B cell (primary cell): ENCODE data around the gene CACNG1. TPM values are rescaled to one million over a fixed set of nuclear protein-coding genes. Genes with fewer than 3 reads are reported as not detected.

Experiments
- ATAC-seq: fragments of 200-7000 bp; cut with Tn5 transposase; one replicate; pipeline ENCODE4 v1.10.0; 2021; ENCODE audit warnings: low read depth, mild to moderate bottlenecking, moderate number of reproducible peaks, moderate library complexity
- CTCF ChIA-PET: fragments of 350-600 bp; sonication (Branson Sonifier 250); formaldehyde crosslinking; loops from one replicate; lab custom pipeline; 2021; ENCODE audit warnings: antibody characterized with exemption, inconsistent platforms; lab: Charles Lee
- POLR2A ChIA-PET: fragments of 350-600 bp; sonication (Branson Sonifier 250); formaldehyde crosslinking; loops from one replicate; lab custom pipeline; 2021; ENCODE audit warnings: antibody characterized with exemption; lab: Charles Lee
- DNase-seq: peaks from one replicate; pipeline ENCODE4 v3.0.0; 2013
- H2AFZ ChIP-seq: 2 replicates; pipeline ENCODE4 v1.6.1; 2012; ENCODE audit warnings: mild to moderate bottlenecking, low read depth, low read length; ENCODE audit not compliant: insufficient read depth, poor library complexity, severe bottlenecking
- H3K27ac ChIP-seq, 2 donors: 1 replicate in 1 of 2; 2 replicates in 1 of 2; pipeline ENCODE4 v1.5.1; 2012 to 2013; ENCODE audit warnings: low read length in 2 of 2, mild to moderate bottlenecking in 2 of 2, moderate library complexity in 1 of 2
- H3K27me3 ChIP-seq, 4 experiments: fragments of 200-600 bp in 1 of 4; sonication (generic) in 1 of 4; replicated peaks in 1 of 4; 1 replicate in 2 of 4; 2 replicates in 2 of 4; pipeline versions ENCODE4 v1.6.1 to v1.7.0; 2013 to 2016; ENCODE audit warnings: low read length in 3 of 4, mild to moderate bottlenecking in 2 of 4, mixed read lengths in 1 of 4, moderate library complexity in 1 of 4; ENCODE audit not compliant: insufficient read depth in 4 of 4, control insufficient read depth in 3 of 4; ENCODE audit errors: control extremely low read depth in 1 of 4
- H3K36me3 ChIP-seq, 2 experiments: replicated peaks in 1 of 2; 1 replicate in 1 of 2; 2 replicates in 1 of 2; pipeline versions ENCODE4 v1.6.1 to v1.7.1; 2013; ENCODE audit warnings: low read length in 1 of 2; ENCODE audit not compliant: insufficient read depth in 2 of 2, control insufficient read depth in 1 of 2; ENCODE audit errors: control extremely low read depth in 1 of 2, extremely low read depth in 1 of 2
- H3K4me1 ChIP-seq, 2 donors: fragments of 200-600 bp in 1 of 2; sonication (generic) in 1 of 2; 1 replicate in 1 of 2; 2 replicates in 1 of 2; pipeline versions ENCODE4 v1.5.1 to v1.6.1; 2013 to 2017; ENCODE audit warnings: low read length in 2 of 2; ENCODE audit not compliant: control insufficient read depth in 2 of 2, insufficient read depth in 2 of 2
- H3K4me2 ChIP-seq: replicated peaks from 2 replicates; pipeline ENCODE3; 2012; ENCODE audit warnings: mild to moderate bottlenecking, low read depth, low read length; ENCODE audit not compliant: poor library complexity, severe bottlenecking
- H3K4me3 ChIP-seq, 5 experiments: fragments of 200-600 bp in 1 of 5; sonication (generic) in 1 of 5; 1 replicate in 3 of 5; 2 replicates in 2 of 5; pipeline versions ENCODE4 v1.5.1 to v1.7.0; 2011 to 2016; ENCODE audit warnings: low read length in 4 of 5, mild to moderate bottlenecking in 4 of 5, low read depth in 2 of 5, control low read depth in 1 of 5, moderate library complexity in 1 of 5; ENCODE audit not compliant: insufficient read depth in 1 of 5; ENCODE audit errors: control extremely low read depth in 1 of 5, extremely low read depth in 1 of 5
- H3K79me2 ChIP-seq: fragments of 200-600 bp; sonication (generic); one replicate; pipeline ENCODE4 v1.6.0; 2016; ENCODE audit warnings: low read length; ENCODE audit not compliant: control insufficient read depth, insufficient read depth
- H3K9ac ChIP-seq: fragments of 200-600 bp; sonication (generic); 2 replicates; pipeline ENCODE4 v1.6.1; 2017; ENCODE audit warnings: mild to moderate bottlenecking, low read length, moderate library complexity
- H3K9me3 ChIP-seq, 3 donors: one replicate each; pipeline versions ENCODE4 v1.6.1 to v1.7.1; 2013; ENCODE audit warnings: low read length in 2 of 3; ENCODE audit not compliant: control insufficient read depth in 2 of 3, insufficient read depth in 1 of 3; ENCODE audit errors: control extremely low read depth in 1 of 3
- H4K20me1 ChIP-seq: 2 replicates; pipeline ENCODE4 v1.6.0; 2012; ENCODE audit warnings: mild to moderate bottlenecking, low read length; ENCODE audit not compliant: insufficient read depth, control insufficient read depth, poor library complexity, severe bottlenecking
- H3K27ac Mint-ChIP-seq: one replicate; pipeline ENCODE4 v1.8.0; 2021; ENCODE audit warnings: mixed read lengths
- H3K27me3 Mint-ChIP-seq: one replicate; pipeline ENCODE4 v1.8.0; 2021; ENCODE audit warnings: mixed read lengths
- H3K4me1 Mint-ChIP-seq: one replicate; pipeline ENCODE4 v1.8.0; 2021; ENCODE audit warnings: mixed read lengths
- H3K4me3 Mint-ChIP-seq: one replicate; pipeline ENCODE4 v1.8.0; 2021; ENCODE audit warnings: mixed read lengths
- H3K9me3 Mint-ChIP-seq: one replicate; pipeline ENCODE4 v1.8.0; 2022; ENCODE audit warnings: mixed read lengths; ENCODE audit not compliant: insufficient read depth
- CTCF ChIP-seq: fragments of 200-600 bp; IDR thresholded peaks from one replicate; pipeline ENCODE4 v1.8.0; 2022; ENCODE audit warnings: antibody characterized with exemption, mild to moderate bottlenecking
- EZH2 ChIP-seq: IDR thresholded peaks from 2 replicates; pipeline ENCODE4 v1.6.1; 2012; ENCODE audit warnings: borderline replicate concordance, low read depth, mild to moderate bottlenecking, moderate library complexity, low read length; ENCODE audit not compliant: insufficient read depth, poor library complexity, severe bottlenecking
- WGBS: methylation state at CpG from one replicate; pipeline ENCODE4 v1.1.5; 2013; ENCODE audit warnings: missing lambda C conversion rate; ENCODE audit not compliant: insufficient coverage; 5-methylcytosine and 5-hydroxymethylcytosine counted together
- intact Hi-C: fragments of 100-400 bp; cut with micrococcal nuclease; formaldehyde crosslinking; loops from one replicate; pipeline ENCODE4 v1.10.0; 2022
- polyA plus RNA-seq: library from polyadenylated mRNA; depleted of rRNA; stranded (reverse); fragments of >200 nt; gene quantifications from 2 replicates; pipeline ENCODE4 v1.2.3, GENCODE V29; 2012
- total RNA-seq, 2 donors: library from RNA; stranded (reverse); fragments of 120-200 nt in 1 of 2; gene quantifications; 1 replicate in 1 of 2; 2 replicates in 1 of 2; pipeline versions ENCODE4 v1.2.3 to v1.2.4, GENCODE V29; 2013 to 2022

CACNG1 gene
- total and polyA plus RNA-seq, 2 donors (not counting 1 experiment from before 2014, with no cell fraction given): not detected

GRCh38 chr17:66995944-66996343 is 48.4 kb upstream of the CACNG1 start:
- Mint-ChIP-seq H3K27ac (no peak overlapping the region), H3K9me3 (no peaks in the 10 kb centered on the region), H3K4me1 (no peaks in the 10 kb centered on the region), H3K4me3 (no peak overlapping the region), H3K27me3 (peaks cover 11% of the 10 kb centered on the region)
- Histone ChIP-seq H3K27me3 (no peaks in the 10 kb centered on the region), H3K79me2 (no peaks in the 10 kb centered on the region), H3K9me3 (peaks cover 0 to 7% (median 0%) of the 10 kb centered on the region in 3 donors), H3K9ac (no peak overlapping the region), H3K27ac (no peak overlapping the region), H3K4me2 (no peak overlapping the region), H3K4me1 (no peaks in the 10 kb centered on the region), H2AFZ (no peak overlapping the region), H3K36me3 (no peaks in the 10 kb centered on the region), H3K4me3 (no peak overlapping the region), H4K20me1 (no peaks in the 10 kb centered on the region)
- WGBS: 93% methylated on average over 5 of the region's 7 CpGs
- no peak for ATAC-seq
- no peak for DNase-seq
- CTCF ChIA-PET: no interaction called here
- intact Hi-C loops: no loop called here
- POLR2A ChIA-PET: no interaction called here
- TF ChIP-seq EZH2 (no peak), CTCF (no peak)

GRCh38 chr17:66996926-66997325 is 47.4 kb upstream of the CACNG1 start:
- no peak overlapping the region for H3K27ac ChIP-seq
- H4K20me1 ChIP-seq: no peaks in the 10 kb centered on the region
- DNase-seq (no peak), ATAC-seq (no peak)
- H3K36me3 ChIP-seq: no peaks in the 10 kb centered on the region
- no peaks in the 10 kb centered on the region for H3K79me2 ChIP-seq
- ChIA-PET CTCF (no interaction called here), POLR2A (no interaction called here)
- no peak overlapping the region for H3K4me3 Mint-ChIP-seq
- no peak overlapping the region for H3K9ac ChIP-seq
- no peak for TF ChIP-seq EZH2
- no peak for TF ChIP-seq CTCF
- no peak overlapping the region for H2AFZ ChIP-seq
- intact Hi-C loops: no loop called here
- H3K4me1 ChIP-seq: no peaks in the 10 kb centered on the region
- H3K4me2 ChIP-seq: no peak overlapping the region
- peaks cover under 1% of the 10 kb centered on the region for H3K9me3 Mint-ChIP-seq
- no peaks in the 10 kb centered on the region for H3K4me1 Mint-ChIP-seq
- H3K27me3 ChIP-seq: no peaks in the 10 kb centered on the region
- peaks cover 11% of the 10 kb centered on the region for H3K27me3 Mint-ChIP-seq
- no peak overlapping the region for H3K4me3 ChIP-seq
- WGBS: 97% methylated on average over 5 of the region's 5 CpGs
- peaks cover 0 to 16% (median 0%) of the 10 kb centered on the region in 3 donors for H3K9me3 ChIP-seq
- H3K27ac Mint-ChIP-seq: no peak overlapping the region
